Prostate gland (tissue), 2 donors: ENCODE measurements around the gene SMCO4. TPM values are rescaled to one million over a fixed set of nuclear protein-coding genes. Genes with fewer than 3 reads are reported as not detected.
A peak's percentile ranks its signal among the peaks of the same experiment; 100 is the strongest.

ENCODE experiments used
- DNase-seq: peaks from one replicate; pipeline ENCODE4 v3.0.0-alpha.2; 2019; ENCODE audit warnings: low spot score
- H3K27ac ChIP-seq, 2 donors: fragments of 200-600 bp; sonication (generic); 2 replicates each; pipeline ENCODE4 v1.5.1; 2017 to 2019
- H3K27me3 ChIP-seq: fragments of 200-600 bp; sonication (generic); replicated peaks from 2 replicates; pipeline ENCODE4 v1.5.1; 2019; ENCODE audit not compliant: insufficient read depth
- H3K36me3 ChIP-seq, 2 donors: fragments of 200-600 bp; sonication (generic); 1 replicate in 1 of 2; 2 replicates in 1 of 2; pipeline versions ENCODE4 v1.5.1 to v1.8.1; 2017 to 2019
- H3K4me1 ChIP-seq: fragments of 200-600 bp; sonication (generic); replicated peaks from 2 replicates; pipeline ENCODE4 v1.5.1; 2019
- H3K4me3 ChIP-seq, 2 donors: fragments of 200-600 bp; sonication (generic); 2 replicates each; pipeline ENCODE4 v1.5.1; 2017 to 2019
- H3K9me3 ChIP-seq: fragments of 200-600 bp; sonication (generic); 2 replicates; pipeline ENCODE4 v1.5.1; 2017
- CTCF ChIP-seq, 4 experiments: fragments of 200-600 bp in 2 of 4; fragments of 450-650 bp in 2 of 4; sonication (generic) in 2 of 4; IDR thresholded peaks; 1 replicate in 3 of 4; 2 replicates in 1 of 4; pipeline ENCODE4 v1.5.1; 2016 to 2019; ENCODE audit warnings: antibody characterized with exemption in 4 of 4, mild to moderate bottlenecking in 2 of 4, moderate library complexity in 2 of 4
- POLR2A ChIP-seq: fragments of 450-650 bp; IDR thresholded peaks from one replicate; pipeline ENCODE4 v1.6.1; 2016; ENCODE audit warnings: antibody characterized with exemption, mild to moderate bottlenecking
- POLR2AphosphoS5 ChIP-seq: sonication (generic); formaldehyde crosslinking; IDR thresholded peaks from one replicate; pipeline ENCODE4 v1.6.1; 2017; ENCODE audit warnings: antibody characterized with exemption
- WGBS: methylation state at CpG from one replicate; pipeline ENCODE4 v1.1.5; 2018; 5-methylcytosine and 5-hydroxymethylcytosine counted together
- intact Hi-C: fragments of 100-400 bp; cut with DNase I; formaldehyde crosslinking; loops from one replicate; pipeline ENCODE4 v1.14.2; 2022
- total RNA-seq, 2 donors: library from RNA; depleted of rRNA; stranded (reverse); fragments of >200 nt; gene quantifications; one replicate each; pipeline ENCODE4 v1.1.0, GENCODE V29; 2016

SMCO4 gene
- total RNA-seq, 2 donors from 2014 or later: 63.8 to 140 TPM

GRCh38 chr11:93526641-93527583 lies 16.3 kb downstream of the SMCO4 start:
- DNase-seq: no peak
- intact Hi-C loops: no loop called here
- H3K36me3 ChIP-seq: no peaks in the 10 kb centered on the region
- peak overlapping the region; percentile 16 to 81 for H3K27ac ChIP-seq
- H3K27me3 ChIP-seq: no peaks in the 10 kb centered on the region
- no peaks in the 10 kb centered on the region for H3K9me3 ChIP-seq
- TF ChIP-seq POLR2A: no peak
- no peak for TF ChIP-seq POLR2AphosphoS5
- TF ChIP-seq CTCF (IDR thresholded peaks at IDR 0.05): no peak
- 82% methylated on average over 8 of the region's 8 CpGs for WGBS
- H3K4me1 ChIP-seq: peaks cover 7% of the 10 kb centered on the region
- no peak overlapping the region for H3K4me3 ChIP-seq

- intact Hi-C loops: no loop called here
- no peak for TF ChIP-seq POLR2AphosphoS5
- no peak for TF ChIP-seq POLR2A
- no peak for TF ChIP-seq CTCF (IDR thresholded peaks at IDR 0.05)
- no peak for DNase-seq
- WGBS: 28% methylated on average over 3 of the region's 3 CpGs
- H3K27me3 ChIP-seq: no peaks in the 10 kb centered on the region
- H3K4me1 ChIP-seq: peaks cover 7% of the 10 kb centered on the region
- H3K4me3 ChIP-seq: no peak overlapping the region
- no peaks in the 10 kb centered on the region for H3K36me3 ChIP-seq
- peak overlapping the region; percentile 16 to 81 for H3K27ac ChIP-seq
- H3K9me3 ChIP-seq: no peaks in the 10 kb centered on the region
Observed at GRCh38 chr11:93526346-93526633, 16.9 kb downstream of the SMCO4 start.

- TF ChIP-seq CTCF (IDR thresholded peaks at IDR 0.05) (no peak), POLR2A (no peak), POLR2AphosphoS5 (no peak)
- no peaks in the 10 kb centered on the region for H3K9me3 ChIP-seq
- no peak for DNase-seq
- intact Hi-C loops: no loop called here
- H3K27ac ChIP-seq: peak overlapping the region; percentile 16 to 81
- no peak overlapping the region for H3K4me3 ChIP-seq
- H3K27me3 ChIP-seq: no peaks in the 10 kb centered on the region
- peaks cover 7% of the 10 kb centered on the region for H3K4me1 ChIP-seq
- 57% methylated on average over 7 of the region's 7 CpGs for WGBS
- no peaks in the 10 kb centered on the region for H3K36me3 ChIP-seq
Observed at GRCh38 chr11:93525601-93526345, 17.4 kb downstream of the SMCO4 start.

GRCh38 chr11:93524858-93525257 lies 18.3 kb downstream of the SMCO4 start:
- no peaks in the 10 kb centered on the region for H3K27me3 ChIP-seq
- DNase-seq: no peak
- H3K4me1 ChIP-seq: peaks cover 4% of the 10 kb centered on the region
- intact Hi-C loops: no loop called here
- TF ChIP-seq POLR2A: no peak
- TF ChIP-seq CTCF (IDR thresholded peaks at IDR 0.05): no peak
- no peak for TF ChIP-seq POLR2AphosphoS5
- no peaks in the 10 kb centered on the region for H3K36me3 ChIP-seq
- H3K4me3 ChIP-seq: no peak overlapping the region
- H3K27ac ChIP-seq: peak overlapping the region in 1 of 2 donors; percentile 1
- H3K9me3 ChIP-seq: no peaks in the 10 kb centered on the region
- WGBS: 98% methylated on average over 2 of the region's 2 CpGs
